Activated gamma-delta T cell treated with Interleukin-2 at 50 U/mL for 16 hours (primary cell): ENCODE data around the gene SNAPC4.
"Not testable (repeated sequence)": the region's sequence is repeated elsewhere in the genome, so short reads cannot be mapped to it uniquely, and the experiment has no call there.

Source experiments
- DNase-seq: peaks from one replicate; pipeline ENCODE4 v3.0.0-alpha.2; 2020

The SNAPC4 gene

GRCh38 chr9:136433849-136434579, 34.0 kb upstream of the SNAPC4 start:
- no peak for DNase-seq

DNA sequence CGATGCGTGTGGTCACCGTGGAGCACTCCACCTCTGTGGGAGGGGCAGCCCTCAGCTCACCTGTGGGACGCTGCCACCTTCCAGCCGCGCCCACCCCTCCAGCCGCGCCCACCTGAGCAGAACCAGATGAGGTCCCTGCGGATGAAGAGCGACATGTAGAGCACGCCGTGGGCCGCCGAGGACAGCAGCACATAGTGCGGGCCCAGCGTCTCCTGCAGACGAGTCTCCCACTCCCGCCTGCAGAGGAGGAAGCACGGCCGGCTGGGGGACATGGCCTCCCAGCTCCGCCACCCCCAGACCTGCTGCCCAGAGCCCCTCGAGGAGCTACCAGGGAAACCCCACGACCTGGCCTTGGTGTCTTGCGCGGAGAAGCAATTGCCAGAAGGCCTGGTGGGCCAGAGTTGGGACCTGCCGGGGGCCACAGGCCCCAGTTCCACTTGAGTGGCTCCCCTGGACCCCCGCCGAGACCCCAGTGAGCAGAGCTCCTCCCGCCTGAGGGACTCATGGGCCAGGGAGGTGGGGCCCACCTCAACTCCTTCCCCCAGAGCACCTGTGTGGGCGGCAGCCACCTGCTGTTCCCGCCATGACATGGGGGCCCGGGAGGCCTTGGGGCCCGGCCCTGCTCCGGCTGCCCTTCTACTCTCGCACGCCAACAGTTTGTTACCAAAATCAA, 33.2 kb upstream of the SNAPC4 start:
- no peak for DNase-seq

DNA sequence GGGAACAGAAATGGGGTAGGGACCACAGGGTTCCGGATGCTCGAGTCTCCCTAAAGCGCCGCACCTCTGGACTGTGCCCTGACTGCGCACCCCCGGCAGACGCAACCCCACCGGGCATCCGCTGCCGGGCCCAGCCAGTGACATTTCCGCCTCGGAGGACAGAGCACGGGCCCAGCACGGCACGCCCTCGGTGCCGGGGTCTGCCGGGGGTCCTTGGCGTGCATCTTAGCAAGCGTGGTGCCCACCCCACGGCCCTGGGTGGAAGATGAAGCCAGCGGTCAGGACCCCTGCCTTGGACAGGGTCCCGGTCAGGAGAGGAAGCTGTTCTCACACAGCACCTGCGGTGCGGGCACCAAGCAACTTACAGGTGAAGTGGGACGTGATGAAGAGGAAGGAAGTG, 32.6 kb upstream of the SNAPC4 start:
- DNase-seq: no peak

GRCh38 chr9:136431782-136432350, 31.9 kb upstream of the SNAPC4 start:
- no peak for DNase-seq

DNA sequence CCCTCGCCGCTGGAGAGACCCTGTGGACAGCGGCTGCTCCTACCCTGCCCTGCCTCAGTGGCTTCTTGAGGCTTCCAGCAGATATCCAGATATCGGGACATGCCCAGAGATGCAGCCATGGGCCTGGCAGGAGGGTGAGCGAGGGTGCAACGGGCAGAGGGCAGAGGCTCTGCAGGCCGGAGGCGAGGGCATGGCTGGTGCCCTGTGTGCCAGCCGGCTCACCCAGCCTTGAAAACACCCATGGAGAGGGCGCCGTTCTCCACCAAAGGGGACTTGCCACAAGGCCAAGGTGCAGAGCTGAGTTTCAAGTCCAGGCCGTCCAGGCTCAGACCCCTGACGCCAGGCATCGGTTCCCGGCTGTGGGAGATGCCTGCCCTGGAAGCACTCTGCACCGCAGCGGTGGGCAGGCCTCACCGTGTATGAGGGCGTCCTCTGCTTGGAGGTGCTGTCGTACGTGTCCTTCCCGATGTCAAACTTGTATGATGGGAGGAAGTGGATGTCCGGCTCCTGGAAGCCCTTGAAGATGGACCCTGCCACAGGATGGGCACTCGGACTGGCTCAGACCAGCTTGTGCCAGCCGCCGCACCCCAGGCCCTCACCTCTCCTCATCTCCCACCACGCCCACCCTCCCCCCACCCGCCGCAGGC, 30.7 kb upstream of the SNAPC4 start:
- DNase-seq: no peak

GRCh38 chr9:136429683-136430491, 29.9 kb upstream of the SNAPC4 start:
- no peak for DNase-seq

DNA sequence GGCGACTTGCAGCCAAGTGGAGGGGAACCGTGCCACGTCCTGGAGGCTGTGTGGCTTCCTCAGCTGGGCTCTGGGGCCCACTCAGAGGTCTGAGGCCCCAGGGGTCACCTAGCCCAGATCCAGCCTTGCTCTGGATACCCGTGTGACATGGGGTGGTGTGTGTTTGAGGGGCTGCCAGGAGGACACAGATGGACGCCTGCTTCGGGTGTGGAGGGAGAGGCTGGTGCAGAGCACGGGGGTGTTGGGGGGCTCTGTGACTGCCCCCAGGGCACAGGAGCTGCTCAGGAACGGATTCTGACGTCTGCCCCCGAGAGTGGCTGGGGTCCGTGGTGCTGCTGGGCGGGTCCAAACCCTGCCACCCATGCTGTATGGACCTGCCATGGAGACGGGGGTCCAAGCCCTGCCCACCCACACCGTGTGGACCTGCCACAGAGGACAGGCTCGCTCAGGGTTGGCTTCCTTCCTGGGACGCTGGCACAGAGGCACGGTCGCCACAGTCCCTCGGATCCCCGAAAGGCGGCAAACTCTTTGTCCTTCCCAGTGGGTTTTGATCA, 29.2 kb upstream of the SNAPC4 start:
- no peak for DNase-seq

DNA sequence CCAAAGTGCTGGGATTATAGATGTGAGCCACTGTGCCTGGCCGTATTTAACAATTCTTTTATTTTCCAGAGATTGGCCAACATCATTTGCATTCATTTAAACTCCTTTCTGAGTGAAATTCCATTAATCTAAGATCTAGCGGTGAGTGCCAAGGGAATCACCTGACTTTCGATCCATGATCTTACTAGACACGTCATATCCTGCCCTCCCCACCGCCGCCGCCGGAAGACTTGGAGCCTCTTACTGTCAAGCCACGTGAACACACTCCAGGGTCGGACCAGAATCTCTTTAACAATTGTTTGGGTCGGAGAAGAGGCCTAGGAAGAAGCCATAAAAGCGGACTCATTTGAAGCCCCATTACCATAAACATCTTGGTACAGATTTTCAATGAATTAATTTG, 26.8 kb upstream of the SNAPC4 start:
- no peak for DNase-seq

DNA sequence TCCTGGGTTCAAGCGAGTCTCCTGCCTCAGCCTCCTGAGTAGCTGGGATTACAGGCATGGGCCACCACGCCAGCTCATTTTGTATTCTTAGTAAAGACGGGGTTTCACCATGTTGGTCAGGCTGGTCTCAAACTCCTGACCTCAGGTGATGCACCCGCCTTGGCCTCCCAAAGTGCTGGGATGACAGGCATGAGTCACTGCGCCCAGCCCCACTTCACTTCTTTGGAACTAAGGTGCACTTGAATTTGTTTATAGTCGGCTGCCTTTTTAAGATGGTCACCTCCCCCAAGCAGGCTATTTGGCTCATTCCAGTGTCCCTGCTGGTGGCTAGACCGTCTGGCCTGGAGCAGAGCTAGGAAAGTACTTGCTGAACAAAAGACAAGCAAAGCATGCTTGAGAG, 25.4 kb upstream of the SNAPC4 start:
- not testable (repeated sequence) for DNase-seq

GRCh38 chr9:136424750-136425362, 24.9 kb upstream of the SNAPC4 start:
- no peak for DNase-seq

- no peak for DNase-seq
Observed at GRCh38 chr9:136423432-136424146, 23.6 kb upstream of the SNAPC4 start.

GRCh38 chr9:136422876-136423275, 22.9 kb upstream of the SNAPC4 start:
- DNase-seq: no peak

DNA sequence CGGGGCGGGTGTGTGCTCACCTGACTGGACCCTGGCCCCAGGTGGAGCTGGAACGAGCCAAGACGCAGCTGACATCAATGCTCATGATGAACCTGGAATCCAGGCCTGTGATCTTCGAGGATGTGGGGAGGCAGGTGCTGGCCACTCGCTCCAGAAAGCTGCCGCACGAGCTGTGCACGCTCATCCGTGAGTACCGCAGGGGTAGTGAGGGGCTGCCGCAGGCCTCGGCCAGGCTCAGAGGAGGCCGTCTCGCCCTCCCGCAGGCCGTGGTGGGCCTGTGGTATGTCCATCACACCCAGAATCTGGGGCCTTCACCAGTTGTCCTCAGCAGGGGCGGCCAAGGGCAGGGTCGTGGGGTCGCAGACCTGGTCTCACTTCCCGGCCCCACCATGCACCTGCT, 21.8 kb upstream of the SNAPC4 start:
- no peak for DNase-seq

- no peak for DNase-seq
Observed at GRCh38 chr9:136419092-136419420, 19.1 kb upstream of the SNAPC4 start.

DNA sequence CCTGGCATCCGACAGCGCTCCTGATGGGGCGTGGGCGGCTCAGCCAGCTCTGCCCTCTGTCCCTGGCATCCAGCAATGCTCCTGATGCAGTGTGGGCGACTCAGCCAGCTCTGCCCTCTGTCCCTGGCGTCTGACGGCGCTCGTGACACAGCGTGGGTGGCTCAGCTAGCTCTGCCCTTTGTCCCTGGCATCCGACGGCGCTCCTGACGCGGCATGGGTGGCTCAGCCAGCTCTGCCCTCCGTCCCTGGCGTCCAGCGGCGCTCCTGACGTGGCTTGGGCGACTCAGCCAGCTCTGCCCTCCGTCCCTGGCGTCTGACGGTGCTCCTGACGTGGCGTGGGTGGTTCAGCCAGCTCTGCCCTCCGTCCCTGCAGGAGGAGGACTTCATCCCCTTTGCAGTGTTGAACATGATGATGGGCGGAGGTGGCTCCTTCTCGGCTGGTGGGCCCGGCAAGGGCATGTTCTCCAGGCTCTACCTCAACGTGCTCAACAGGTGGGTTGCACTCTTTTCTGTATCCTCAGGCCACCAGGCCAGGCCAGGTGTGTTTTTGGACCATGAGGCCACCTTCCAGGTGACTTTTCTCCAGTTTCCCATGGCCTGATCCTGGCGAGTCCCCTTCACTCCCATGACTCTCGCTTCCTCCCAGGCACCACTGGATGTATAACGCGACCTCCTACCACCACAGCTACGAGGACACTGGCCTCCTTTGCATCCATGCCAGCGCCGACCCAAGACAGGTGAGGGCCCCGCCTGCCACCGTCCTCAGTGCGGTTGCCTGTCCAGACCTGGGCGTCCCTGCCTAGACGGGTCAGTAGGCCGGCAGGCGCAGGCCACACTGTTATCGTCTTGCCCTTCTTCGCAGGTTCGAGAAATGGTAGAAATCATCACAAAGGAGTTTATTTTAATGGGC, 18.5 kb upstream of the SNAPC4 start:
- no peak for DNase-seq

DNA sequence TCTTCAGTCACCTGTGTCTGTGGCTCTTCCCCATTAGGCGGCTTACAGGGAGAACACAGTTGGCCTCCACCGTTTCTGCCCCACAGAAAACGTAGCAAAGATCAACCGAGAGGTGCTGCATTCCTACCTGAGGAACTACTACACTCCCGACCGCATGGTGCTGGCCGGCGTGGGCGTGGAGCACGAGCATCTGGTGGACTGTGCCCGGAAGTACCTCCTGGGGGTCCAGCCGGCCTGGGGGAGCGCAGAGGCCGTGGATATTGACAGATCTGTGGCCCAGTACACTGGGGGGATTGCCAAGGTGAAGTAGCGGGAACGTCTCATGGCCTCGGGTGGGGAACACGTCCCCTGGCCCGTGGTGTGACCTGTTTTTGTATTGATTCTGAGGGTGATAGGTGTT, 16.9 kb upstream of the SNAPC4 start:
- DNase-seq: no peak

DNA sequence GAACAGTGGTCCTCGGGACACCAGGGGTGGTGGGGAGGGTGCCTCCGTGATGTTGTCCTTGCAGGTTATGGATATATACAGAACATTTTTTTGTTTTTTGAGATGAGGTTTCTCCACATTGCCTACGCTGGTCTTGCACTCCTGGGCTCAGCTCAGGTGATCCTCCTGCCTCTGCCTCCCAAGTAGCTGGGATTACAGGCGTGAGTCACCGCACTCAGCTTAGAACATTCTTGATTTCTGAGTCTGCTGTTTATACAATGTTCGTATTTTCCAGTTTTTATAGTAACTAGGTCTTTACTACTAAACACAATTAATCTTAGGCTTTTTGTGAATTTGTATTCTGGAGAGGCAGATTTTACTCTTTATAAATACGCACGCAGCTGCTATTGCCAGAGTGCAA, 16.5 kb upstream of the SNAPC4 start:
- no peak for DNase-seq

GRCh38 chr9:136412962-136413361, 13.0 kb upstream of the SNAPC4 start:
- DNase-seq: no peak

DNA sequence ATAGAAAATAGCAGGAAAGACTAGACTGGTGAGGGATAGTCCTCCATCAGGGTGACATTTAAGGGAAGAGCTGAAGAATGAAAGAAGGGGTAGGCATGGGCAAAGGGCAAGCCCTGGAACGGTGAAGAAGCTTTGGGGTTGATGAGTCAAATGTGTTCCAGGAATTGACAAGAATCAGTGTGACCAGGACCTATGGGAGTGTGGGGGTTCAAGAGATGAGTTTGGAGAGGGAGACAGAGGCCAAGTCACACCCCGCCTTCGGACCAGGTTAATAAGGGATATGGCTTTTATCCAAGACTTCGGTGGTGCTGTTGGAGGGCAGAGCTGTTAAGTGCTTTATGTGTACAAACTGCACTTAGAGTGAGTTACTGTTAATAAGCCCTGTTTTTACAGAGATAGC, 11.4 kb upstream of the SNAPC4 start:
- DNase-seq: no peak

DNA sequence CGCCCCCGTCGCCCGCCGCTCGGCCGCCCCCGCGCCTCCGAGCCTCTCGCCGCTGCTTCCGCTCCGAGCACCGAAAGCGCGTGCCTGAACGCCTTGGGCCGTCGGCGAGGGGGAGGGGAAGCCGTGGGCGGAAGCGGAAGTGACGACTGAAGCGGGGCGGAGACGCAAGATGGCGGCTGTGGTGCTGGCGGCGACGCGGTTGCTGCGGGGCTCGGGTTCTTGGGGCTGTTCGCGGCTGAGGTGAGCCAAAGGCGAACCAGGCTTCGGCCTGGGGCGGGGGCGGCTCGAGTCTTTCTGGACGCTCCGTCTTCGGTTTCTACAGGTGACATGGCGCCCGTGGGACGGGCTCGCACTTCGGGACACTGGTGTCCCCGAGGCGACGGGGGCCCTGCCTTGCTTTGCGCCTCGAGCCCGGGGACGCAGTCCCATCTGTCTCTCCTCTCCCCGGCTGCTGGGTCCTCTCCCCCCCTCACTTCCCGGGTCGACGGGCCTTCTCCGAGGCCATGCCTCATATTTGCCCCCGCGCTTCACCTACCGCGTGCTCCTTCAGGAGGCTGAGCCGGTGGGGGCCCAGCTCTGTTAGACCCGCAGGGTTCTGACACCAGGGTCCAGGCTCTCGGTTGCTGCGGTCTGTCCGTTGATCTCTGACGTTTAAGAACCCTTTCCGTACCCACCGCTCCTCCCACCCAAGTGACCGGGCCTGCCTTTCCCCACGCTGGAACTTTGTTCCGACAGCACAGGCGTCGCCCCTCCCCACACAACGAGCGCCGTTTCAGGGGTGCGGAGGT, 10.7 kb upstream of the SNAPC4 start, which contains the start of the genes ENTR1 and PMPCA:
TSS of gene ENTR1 (minus strand) at position 115 of the 788 bp plus-strand sequence. CDS start 217 bp downstream, outside the sequence.
TSS of gene PMPCA (plus strand) at position 159 of the 788 bp plus-strand sequence. CDS start at position 170, 11 bp downstream.
- peak; percentile 93 for DNase-seq
